Measurements from ENCODE around the gene CD63.

The CD63 gene

DNA sequence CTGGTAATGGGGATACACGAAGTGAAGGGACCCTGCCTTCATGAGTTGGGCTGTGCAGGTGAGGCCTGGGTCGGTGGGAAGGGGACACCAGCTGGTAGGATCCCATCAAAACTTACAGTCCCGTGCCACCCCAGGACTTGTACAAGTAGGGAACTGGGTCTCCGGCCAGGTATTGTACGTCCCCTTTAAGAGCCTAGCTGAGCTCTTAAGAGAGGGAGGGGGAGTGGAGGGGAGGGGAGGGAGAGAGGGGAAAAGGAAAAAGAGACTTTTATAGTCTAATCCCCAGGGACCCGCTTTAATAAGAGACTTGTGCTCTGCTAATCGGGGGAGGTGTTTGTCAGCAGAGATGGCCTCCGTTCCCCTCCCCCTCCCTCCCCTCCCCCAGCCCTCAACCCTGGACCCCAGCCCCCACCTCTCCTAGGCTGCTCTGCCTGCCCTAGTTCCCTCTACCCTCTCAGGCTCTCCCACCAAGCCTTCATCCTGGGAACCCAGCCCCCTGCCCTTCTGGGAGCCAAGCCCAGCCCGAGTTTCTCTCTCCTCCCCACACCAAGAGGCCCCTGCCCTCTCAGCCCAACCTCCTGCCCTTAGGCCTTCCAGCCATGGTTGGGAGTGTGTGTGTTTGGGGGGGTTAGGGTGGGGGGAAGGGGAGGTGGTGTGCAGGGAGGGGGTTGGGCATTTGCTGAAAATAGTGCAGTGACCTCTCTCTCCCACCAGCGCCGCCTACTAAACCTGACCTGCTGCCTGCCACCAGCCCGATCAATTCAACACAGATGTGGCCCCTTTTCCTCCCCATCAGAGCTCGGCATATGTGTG is 16.8 kb upstream of the CD63 start:
- no peak for DNase-seq (ENCODE audit: low read depth)
- no peak for TF ChIP-seq CTCF (IDR thresholded peaks at IDR 0.05; ENCODE audit: low read depth, low read length, missing control alignments)
- in situ Hi-C loops (cut with HindIII; ENCODE audit: low sequenced_read_pairs) = no loop called here
- peak overlapping the region; percentile 63 for H3K4me3 ChIP-seq (ENCODE audit: low read depth, low read length)

DNA sequence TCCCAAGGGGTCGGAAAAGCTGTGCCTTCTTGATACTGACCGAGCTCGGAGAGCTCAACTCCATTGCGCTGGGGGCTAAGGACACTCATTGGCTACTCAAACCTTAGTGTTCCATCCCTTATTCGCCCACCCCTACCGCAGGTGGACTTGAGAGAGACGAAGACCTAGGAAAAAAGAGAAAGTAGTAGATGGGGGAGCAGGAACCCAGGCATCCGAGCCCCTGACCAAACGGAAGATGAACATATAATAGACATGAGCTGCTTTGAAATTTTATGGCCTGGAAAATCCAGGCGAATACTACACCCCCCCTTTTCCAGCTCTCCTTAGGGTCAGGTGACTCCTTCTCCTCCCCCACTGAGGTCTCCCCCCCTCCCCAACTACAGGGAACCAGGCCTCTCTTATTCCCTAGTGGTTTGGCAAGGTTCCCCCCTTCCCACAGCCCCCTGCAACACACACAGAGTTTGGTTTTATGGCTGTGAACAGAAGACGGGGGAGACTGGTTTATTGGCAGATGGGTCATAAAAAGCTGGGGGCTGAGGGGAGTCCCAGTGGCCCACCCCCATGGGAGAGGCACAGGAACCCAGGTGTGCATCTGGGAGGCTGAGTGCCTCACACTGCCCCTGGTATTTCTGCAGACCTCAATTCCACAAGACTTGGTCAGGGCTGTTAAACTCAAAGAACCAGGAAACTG is 15.7 kb upstream of the CD63 start:
- peak overlapping the region; percentile 63 for H3K4me3 ChIP-seq (ENCODE audit: low read depth, low read length)
- no peak for TF ChIP-seq CTCF (IDR thresholded peaks at IDR 0.05; ENCODE audit: low read depth, low read length, missing control alignments)
- DNase-seq (ENCODE audit: low read depth) = no peak
- in situ Hi-C loops (cut with HindIII; ENCODE audit: low sequenced_read_pairs) = no loop called here

DNA sequence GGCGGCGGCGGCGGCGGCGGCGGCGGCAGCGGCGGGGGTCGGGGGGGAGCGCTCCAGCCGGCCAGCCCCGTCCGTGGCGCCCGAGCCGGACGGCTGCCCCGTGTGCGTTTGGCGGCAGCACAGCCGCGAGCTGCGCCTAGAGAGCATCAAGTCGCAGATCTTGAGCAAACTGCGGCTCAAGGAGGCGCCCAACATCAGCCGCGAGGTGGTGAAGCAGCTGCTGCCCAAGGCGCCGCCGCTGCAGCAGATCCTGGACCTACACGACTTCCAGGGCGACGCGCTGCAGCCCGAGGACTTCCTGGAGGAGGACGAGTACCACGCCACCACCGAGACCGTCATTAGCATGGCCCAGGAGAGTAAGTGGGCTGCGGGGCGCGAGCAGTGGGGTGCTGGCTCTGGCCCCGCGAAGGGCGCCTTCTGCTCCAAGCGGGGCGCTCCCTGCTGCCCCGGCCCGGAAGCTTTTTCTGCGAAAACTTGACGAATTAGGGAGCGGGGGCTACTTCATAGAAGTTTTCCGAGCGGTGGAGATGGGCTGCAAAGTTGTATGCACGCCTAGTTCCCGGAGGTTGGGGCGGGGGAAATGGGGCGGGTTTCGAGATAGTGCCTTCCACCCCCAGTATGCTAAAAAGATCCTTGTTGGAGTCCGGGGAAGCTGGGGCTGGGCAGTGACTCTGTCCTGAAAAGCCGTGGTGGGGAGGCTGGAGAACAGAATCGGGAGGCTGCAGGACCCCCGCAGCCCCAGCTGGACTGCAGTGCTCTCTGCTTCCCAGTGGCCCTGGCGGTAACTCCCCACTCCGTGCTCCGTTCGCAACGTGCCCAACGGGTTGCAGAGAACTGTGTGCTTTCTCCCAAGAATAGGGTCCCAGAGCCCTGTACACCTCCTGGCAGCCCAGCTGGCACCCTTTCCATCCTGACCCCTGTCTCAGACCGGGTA is 14.9 kb upstream of the CD63 start:
- H3K4me3 ChIP-seq (ENCODE audit: low read depth, low read length) = peak overlapping the region; percentile 63
- TF ChIP-seq CTCF (IDR thresholded peaks at IDR 0.05; ENCODE audit: low read depth, low read length, missing control alignments) = peak; percentile 6
- in situ Hi-C loops (cut with HindIII; ENCODE audit: low sequenced_read_pairs) = no loop called here
- DNase-seq (ENCODE audit: low read depth) = no peak

- no peak for DNase-seq (ENCODE audit: low read depth)
- in situ Hi-C loops (cut with HindIII; ENCODE audit: low sequenced_read_pairs) = no loop called here
- H3K4me3 ChIP-seq (ENCODE audit: low read depth, low read length) = peak within 1 kb of the TSS; percentile 63
- no peak for TF ChIP-seq CTCF (IDR thresholded peaks at IDR 0.05; ENCODE audit: low read depth, low read length, missing control alignments)
These were observed 14.1 kb upstream of the CD63 start, which contains the start of gene GDF11 for GRCh38 chr12:55742719-55743405. TSS of gene GDF11 (plus strand) at chr12:55743122. CDS start at chr12:55743317, 195 bp downstream.

DNA sequence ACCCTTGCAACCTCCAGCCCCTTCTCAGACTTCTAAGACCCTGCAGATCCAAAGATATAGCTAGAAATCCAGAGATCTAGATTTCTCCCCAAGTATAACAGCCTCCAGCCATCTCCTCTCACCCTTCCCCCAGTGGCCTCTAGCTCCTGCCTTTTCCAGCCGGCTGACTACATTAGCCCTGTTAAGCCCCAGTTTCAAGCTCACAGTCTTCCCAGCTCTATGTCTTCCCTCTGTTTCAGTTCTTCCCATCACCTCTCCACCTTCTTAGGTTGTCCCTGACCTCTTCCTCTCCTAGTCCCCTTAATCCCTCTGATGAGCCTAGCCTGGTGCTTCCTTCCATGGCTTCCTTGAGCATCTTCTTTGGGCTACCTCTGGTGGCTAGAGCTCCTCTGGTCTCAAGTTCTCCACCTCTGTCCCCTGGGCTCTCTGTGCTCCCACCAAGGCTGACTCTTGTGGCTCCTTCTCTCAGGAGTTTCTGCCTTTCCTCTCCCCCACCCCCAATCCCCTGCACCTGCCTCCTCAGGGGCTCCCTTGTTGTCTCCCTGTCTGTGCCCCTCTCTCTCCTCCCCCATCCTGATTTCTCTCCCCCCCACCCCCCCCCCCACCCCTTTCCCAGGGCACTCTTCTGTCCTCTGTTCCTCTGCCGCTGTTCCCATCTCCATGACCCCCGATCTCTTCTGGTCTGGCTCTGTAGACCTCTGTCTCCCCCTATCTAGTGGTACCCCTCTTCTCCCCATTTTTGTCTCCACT is 13.3 kb upstream of the CD63 start:
- DNase-seq (ENCODE audit: low read depth) = no peak
- in situ Hi-C loops (cut with HindIII; ENCODE audit: low sequenced_read_pairs) = no loop called here
- no peak for TF ChIP-seq CTCF (IDR thresholded peaks at IDR 0.05; ENCODE audit: low read depth, low read length, missing control alignments)
- peak overlapping the region; percentile 39 for H3K4me3 ChIP-seq (ENCODE audit: low read depth, low read length)

Data from astrocyte of the cerebellum (primary cell).